ENCODE data around the gene ERICH6. TPM values are rescaled to one million over a fixed set of nuclear protein-coding genes. Genes with fewer than 3 reads are reported as not detected.

Gene ERICH6
- total RNA-seq, 6 donors from 2014 or later: 2.1 TPM; not detected in 5

GRCh38 chr3:150703299-150703755, 393 bp downstream of the ERICH6 start:
- ATAC-seq (ENCODE audit: low FRiP score in 2 of 2) (peak in 1 of 2 donors; percentile 67), DNase-seq (peak; percentile 27 to 85)
- Histone ChIP-seq H3K4me3 (peak overlapping the region; percentile 12 to 69 (median 61)), H3K36me3 (no peaks in the 10 kb centered on the region), H3K27ac (peak overlapping the region; percentile 80 to 88 (median 86)), H3K4me1 (peaks cover 5 to 15% (median 11%) of the 10 kb centered on the region in 4 donors), H3K27me3 (no peaks in the 10 kb centered on the region), H3K9me3 (no peaks in the 10 kb centered on the region)
- 5 to 6% methylated on average over 24 to 28 of the region's 29 CpGs for WGBS, 2 donors
- no peak for TF ChIP-seq POLR2A (IDR thresholded peaks at IDR 0.05)
- TF ChIP-seq EP300 (IDR thresholded peaks at IDR 0.05): no peak
- TF ChIP-seq, protein P1, sequence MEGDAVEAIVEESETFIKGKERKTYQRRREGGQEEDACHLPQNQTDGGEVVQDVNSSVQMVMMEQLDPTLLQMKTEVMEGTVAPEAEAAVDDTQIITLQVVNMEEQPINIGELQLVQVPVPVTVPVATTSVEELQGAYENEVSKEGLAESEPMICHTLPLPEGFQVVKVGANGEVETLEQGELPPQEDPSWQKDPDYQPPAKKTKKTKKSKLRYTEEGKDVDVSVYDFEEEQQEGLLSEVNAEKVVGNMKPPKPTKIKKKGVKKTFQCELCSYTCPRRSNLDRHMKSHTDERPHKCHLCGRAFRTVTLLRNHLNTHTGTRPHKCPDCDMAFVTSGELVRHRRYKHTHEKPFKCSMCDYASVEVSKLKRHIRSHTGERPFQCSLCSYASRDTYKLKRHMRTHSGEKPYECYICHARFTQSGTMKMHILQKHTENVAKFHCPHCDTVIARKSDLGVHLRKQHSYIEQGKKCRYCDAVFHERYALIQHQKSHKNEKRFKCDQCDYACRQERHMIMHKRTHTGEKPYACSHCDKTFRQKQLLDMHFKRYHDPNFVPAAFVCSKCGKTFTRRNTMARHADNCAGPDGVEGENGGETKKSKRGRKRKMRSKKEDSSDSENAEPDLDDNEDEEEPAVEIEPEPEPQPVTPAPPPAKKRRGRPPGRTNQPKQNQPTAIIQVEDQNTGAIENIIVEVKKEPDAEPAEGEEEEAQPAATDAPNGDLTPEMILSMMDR (IDR thresholded peaks at IDR 0.05): no peak
- no peak for TF ChIP-seq POLR2AphosphoS5 (IDR thresholded peaks at IDR 0.05)

DNA sequence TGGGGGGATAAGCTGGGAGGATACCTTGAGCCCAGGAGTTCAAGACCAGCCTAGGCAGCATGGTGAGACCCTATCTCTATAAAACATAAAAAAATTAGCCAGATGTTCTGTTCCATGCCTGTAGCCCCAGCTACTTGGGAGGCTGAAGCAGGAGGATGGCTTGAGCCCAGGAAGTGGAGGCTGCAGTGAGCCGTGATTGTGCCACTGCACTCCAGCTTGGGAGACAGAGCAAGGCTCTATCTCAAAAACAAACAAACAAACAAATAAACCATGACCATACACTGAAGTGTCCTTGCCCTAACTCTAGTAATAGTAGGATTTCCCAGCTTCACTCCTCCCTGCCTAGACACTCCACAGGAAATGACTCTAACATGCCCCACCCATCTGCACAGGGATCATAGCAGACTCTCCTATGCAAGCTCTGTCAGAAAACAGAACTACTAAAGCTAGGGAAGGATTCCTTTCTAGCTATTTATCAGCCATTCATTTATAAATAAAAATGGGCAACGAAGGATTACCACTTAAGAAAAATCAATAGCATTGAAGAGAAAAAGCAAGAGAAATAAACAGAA, 4.6 kb downstream of the ERICH6 start:
- H3K4me3 ChIP-seq: no peak overlapping the region
- H3K4me1 ChIP-seq: peaks cover under 1 to 6% (median 4%) of the 10 kb centered on the region in 4 donors
- ATAC-seq (ENCODE audit: low FRiP score in 2 of 2): no peak
- H3K27me3 ChIP-seq: no peaks in the 10 kb centered on the region
- no peak for DNase-seq
- no peak for TF ChIP-seq POLR2A (IDR thresholded peaks at IDR 0.05)
- TF ChIP-seq, protein P1 (IDR thresholded peaks at IDR 0.05): no peak
- TF ChIP-seq EP300 (IDR thresholded peaks at IDR 0.05): no peak
- TF ChIP-seq POLR2AphosphoS5 (IDR thresholded peaks at IDR 0.05): no peak
- H3K36me3 ChIP-seq: no peaks in the 10 kb centered on the region
- H3K9me3 ChIP-seq: no peaks in the 10 kb centered on the region
- H3K27ac ChIP-seq: no peak overlapping the region
- WGBS, 2 donors: 73 to 81% methylated on average over 2 of the region's 2 CpGs

- Histone ChIP-seq H3K4me1 (no peaks in the 10 kb centered on the region), H3K36me3 (no peaks in the 10 kb centered on the region), H3K27ac (no peak overlapping the region), H3K27me3 (no peaks in the 10 kb centered on the region), H3K4me3 (no peak overlapping the region), H3K9me3 (peaks cover 0 to 7% (median 1%) of the 10 kb centered on the region in 4 donors)
- DNase-seq (no peak), ATAC-seq (ENCODE audit: low FRiP score in 2 of 2) (peak in 1 of 2 donors; percentile 28)
- TF ChIP-seq POLR2AphosphoS5 (IDR thresholded peaks at IDR 0.05) (no peak), EP300 (IDR thresholded peaks at IDR 0.05) (no peak), POLR2A (IDR thresholded peaks at IDR 0.05) (no peak)
- TF ChIP-seq, protein P1 (IDR thresholded peaks at IDR 0.05): no peak
These were observed 6.1 kb downstream of the ERICH6 start for GRCh38 chr3:150697646-150698045.

- WGBS, 2 donors: 92 to 94% methylated on average over 2 of the region's 2 CpGs
- no peak overlapping the region for H3K4me3 ChIP-seq
- H3K9me3 ChIP-seq: peaks cover 0 to 8% (median 1%) of the 10 kb centered on the region in 4 donors
- no peaks in the 10 kb centered on the region for H3K36me3 ChIP-seq
- H3K27ac ChIP-seq: no peak overlapping the region
- H3K4me1 ChIP-seq: no peaks in the 10 kb centered on the region
- ATAC-seq (ENCODE audit: low FRiP score in 2 of 2) (no peak), DNase-seq (no peak)
- TF ChIP-seq POLR2A (IDR thresholded peaks at IDR 0.05) (no peak), POLR2AphosphoS5 (IDR thresholded peaks at IDR 0.05) (no peak), EP300 (IDR thresholded peaks at IDR 0.05) (no peak)
- TF ChIP-seq, protein P1 (IDR thresholded peaks at IDR 0.05): no peak
- H3K27me3 ChIP-seq: no peaks in the 10 kb centered on the region
These were observed 12.2 kb downstream of the ERICH6 start for GRCh38 chr3:150691414-150692040.
